GM12865 (cell line): ENCODE results near the gene ATP6V1A.

Source experiments
- DNase-seq: peaks from one replicate; pipeline ENCODE4 v3.0.0; 2010; ENCODE audit warnings: low read depth
- H3K4me3 ChIP-seq: 2 replicates; pipeline ENCODE4 v1.5.1; 2011; ENCODE audit warnings: mild to moderate bottlenecking, low read depth, low read length, control low read depth
- TF ChIP-seq, protein P1 (sequence below): IDR thresholded peaks from 2 replicates; pipeline ENCODE4 v1.5.1; 2011; ENCODE audit warnings: low read length, control low read depth, low read depth, inconsistent platforms; ENCODE audit not compliant: insufficient read depth; ENCODE audit errors: missing control alignments

The ATP6V1A gene

DNA sequence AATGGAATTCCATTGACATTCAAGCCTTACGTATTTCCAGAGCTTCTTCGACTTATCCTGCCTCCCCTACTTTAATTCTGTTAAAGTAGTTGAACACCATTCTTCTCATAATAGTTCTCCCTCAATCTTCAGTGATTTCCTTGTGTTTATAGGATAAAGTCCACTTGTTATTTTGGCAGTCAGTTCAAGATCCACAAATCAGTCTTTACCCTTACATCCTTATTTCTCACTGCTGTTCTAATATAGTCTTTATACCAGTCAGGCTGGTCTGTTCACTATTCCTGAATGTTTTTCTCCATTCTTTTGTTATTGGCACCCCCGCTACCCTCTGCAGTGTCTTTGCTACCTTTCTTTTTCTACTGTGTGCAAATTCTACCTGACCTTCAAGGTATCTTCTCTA lies 29.7 kb downstream of the ATP6V1A start:
- H3K4me3 ChIP-seq = no peak overlapping the region
- no peak for DNase-seq
- TF ChIP-seq, protein P1, sequence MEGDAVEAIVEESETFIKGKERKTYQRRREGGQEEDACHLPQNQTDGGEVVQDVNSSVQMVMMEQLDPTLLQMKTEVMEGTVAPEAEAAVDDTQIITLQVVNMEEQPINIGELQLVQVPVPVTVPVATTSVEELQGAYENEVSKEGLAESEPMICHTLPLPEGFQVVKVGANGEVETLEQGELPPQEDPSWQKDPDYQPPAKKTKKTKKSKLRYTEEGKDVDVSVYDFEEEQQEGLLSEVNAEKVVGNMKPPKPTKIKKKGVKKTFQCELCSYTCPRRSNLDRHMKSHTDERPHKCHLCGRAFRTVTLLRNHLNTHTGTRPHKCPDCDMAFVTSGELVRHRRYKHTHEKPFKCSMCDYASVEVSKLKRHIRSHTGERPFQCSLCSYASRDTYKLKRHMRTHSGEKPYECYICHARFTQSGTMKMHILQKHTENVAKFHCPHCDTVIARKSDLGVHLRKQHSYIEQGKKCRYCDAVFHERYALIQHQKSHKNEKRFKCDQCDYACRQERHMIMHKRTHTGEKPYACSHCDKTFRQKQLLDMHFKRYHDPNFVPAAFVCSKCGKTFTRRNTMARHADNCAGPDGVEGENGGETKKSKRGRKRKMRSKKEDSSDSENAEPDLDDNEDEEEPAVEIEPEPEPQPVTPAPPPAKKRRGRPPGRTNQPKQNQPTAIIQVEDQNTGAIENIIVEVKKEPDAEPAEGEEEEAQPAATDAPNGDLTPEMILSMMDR = no peak

DNA sequence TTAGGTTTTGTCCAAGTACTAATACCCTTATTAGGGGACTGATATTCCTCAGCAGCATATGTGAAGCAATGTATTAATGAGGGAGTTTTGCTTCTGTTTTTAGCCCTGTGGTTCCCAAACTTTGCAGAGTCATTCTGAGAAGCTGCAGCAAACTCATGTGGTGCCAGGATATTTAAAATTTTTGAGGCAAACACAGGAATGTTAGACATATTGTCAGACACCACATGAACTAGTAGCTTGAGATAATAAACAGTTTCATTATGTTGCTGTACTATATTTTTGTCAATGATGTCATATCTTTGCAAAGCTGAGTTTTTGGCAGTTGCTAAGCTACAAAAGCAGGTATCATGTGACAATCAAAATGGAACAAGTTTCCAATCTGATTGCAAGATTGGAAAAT lies 36.6 kb downstream of the ATP6V1A start:
- TF ChIP-seq, protein P1 = no peak
- H3K4me3 ChIP-seq = no peak overlapping the region
- DNase-seq = peak; percentile 40

DNA sequence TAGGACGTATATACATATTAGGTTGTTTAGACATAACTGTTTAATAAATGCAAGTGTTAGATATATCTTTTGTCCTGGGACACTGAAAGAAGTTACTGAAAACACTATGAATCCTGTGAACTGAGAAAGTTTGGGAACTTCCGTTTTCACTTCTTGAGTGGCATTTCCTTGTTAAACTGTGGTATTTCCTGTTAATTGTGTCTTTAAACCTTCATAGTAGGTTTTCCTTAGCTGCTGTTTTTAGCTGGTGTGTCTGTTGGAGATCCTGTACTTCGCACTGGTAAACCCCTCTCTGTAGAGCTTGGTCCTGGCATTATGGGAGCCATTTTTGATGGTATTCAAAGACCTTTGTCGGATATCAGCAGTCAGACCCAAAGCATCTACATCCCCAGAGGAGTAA lies 37.1 kb downstream of the ATP6V1A start:
- DNase-seq = no peak
- TF ChIP-seq, protein P1 = no peak
- no peak overlapping the region for H3K4me3 ChIP-seq

DNA sequence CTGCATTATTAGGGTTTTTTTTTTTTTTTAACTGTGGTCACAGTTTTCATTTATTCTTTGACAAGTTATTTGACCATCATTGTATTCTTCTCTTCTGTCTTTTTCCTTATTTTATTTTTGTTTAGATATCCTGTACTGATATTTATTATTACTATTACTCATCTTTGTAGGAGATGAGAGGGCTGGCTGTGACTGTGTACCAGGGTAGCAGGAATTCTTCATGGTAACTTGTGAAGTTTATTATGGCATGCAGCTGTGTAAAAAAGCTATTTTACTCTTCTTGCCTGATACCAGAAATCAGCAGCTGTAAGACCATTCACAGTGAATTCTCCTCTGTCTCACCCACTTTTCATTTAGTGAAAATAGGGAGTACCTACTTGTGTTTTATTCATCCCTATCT lies 44.5 kb downstream of the ATP6V1A start:
- TF ChIP-seq, protein P1 = no peak
- no peak for DNase-seq

DNA sequence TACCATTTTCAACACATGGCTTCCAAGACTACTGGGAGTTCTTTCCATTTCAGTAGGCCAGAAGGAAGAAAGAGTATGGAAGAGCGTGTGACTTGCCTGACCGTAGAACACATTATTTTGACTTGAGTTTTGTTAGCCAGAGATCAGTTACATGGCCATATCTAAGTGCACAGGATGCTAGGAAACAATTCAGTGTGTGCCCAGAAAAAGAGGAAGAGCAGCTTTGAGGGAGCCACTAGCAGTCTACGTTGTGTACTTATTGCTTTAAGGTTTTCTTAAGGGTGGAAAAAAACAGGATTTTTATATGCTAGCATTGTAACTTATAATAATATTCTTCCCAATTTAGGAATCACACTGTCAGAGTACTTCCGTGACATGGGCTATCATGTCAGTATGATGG lies 47.7 kb downstream of the ATP6V1A start:
- H3K4me3 ChIP-seq = no peak overlapping the region
- TF ChIP-seq, protein P1 = no peak
- no peak for DNase-seq

More for the DNA sequence above, 44.5 kb downstream of the ATP6V1A start:
- no peak overlapping the region for H3K4me3 ChIP-seq

DNA sequence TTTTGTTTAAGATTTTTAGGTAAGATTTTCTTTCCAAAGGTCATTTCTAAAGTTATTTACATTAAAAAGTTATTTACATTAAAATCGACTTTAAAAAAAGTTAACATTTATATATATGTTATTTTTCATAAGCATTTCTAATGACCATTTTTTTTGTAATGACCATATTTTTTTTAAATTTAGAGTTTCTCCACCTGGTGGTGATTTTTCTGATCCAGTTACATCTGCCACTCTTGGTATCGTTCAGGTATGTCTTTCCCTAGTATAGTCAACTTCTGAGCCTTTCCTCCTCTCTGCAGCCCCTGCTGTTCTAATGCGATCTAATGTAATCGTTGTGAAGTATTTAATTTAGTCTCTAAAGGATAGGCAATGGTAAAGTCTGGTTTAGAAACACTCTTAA lies 48.9 kb downstream of the ATP6V1A start:
- DNase-seq = no peak
- TF ChIP-seq, protein P1 = no peak
- H3K4me3 ChIP-seq = no peak overlapping the region

DNA sequence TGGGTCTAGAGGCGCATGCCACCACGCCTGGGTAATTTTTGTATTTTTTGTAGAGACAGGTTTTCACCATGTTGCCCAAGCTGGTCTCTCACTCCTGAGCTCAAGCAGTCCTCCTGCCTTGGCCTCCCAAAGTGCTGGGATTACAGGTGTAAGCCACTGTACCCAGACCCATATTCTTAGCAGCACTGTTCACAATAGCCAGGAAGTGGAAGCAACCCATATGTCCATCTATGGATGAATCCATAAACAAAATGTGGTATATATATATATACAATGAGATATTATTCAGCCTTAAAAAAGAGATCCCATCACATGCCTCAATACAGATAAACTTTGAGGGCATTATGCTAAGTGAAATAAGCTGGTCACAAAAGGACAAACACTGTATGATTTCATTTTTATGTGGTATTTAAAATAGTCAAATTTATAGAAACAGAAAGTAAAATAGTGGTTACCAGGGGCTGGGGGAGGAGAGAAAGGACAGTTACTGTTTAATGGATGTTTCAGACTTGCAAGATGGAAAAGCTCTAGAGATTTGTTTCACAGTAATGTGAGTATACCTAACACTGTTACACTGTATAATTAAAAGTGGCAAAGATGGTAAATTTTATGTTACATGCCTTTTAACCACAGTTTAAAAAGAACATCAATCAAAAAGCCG lies 56.1 kb downstream of the ATP6V1A start:
- H3K4me3 ChIP-seq = no peak overlapping the region
- DNase-seq = peak; percentile 18
- TF ChIP-seq, protein P1 = no peak
